Peyer's patch (tissue), 4 donors: ENCODE measurements around the gene ATP5F1A. TPM values are rescaled to one million over a fixed set of nuclear protein-coding genes. Genes with fewer than 3 reads are reported as not detected.
"Not testable (repeated sequence)": the region's sequence is repeated elsewhere in the genome, so short reads cannot be mapped to it uniquely, and the experiment has no call there.

Experiments used
- DNase-seq, 3 donors: peaks; one replicate each; pipeline ENCODE4 v3.0.0-alpha.2; 2017 to 2019
- H3K27ac ChIP-seq, 4 donors: fragments of 200-600 bp; sonication (generic); one replicate each; pipeline ENCODE4 v1.5.1; 2016 to 2019
- H3K27me3 ChIP-seq, 2 donors: fragments of 200-600 bp; sonication (generic); one replicate each; pipeline ENCODE4 v1.5.1; 2019
- H3K36me3 ChIP-seq, 3 donors: fragments of 200-600 bp; sonication (generic); one replicate each; pipeline ENCODE4 v1.5.1; 2016 to 2019
- H3K4me1 ChIP-seq, 4 donors: fragments of 200-600 bp; sonication (generic); one replicate each; pipeline ENCODE4 v1.5.1; 2016 to 2019
- H3K4me3 ChIP-seq, 4 donors: fragments of 200-600 bp; sonication (generic); 1 replicate in 3 of 4; 2 replicates in 1 of 4; pipeline ENCODE4 v1.5.1; 2016 to 2019; ENCODE audit warnings: mild to moderate bottlenecking in 1 of 4
- H3K9me3 ChIP-seq, 4 donors: fragments of 200-600 bp; sonication (generic); one replicate each; pipeline ENCODE4 v1.5.1; 2016 to 2019; ENCODE audit warnings: mild to moderate bottlenecking in 1 of 4
- CTCF ChIP-seq, 6 experiments: fragments of 450-650 bp in 4 of 6; fragments of 200-600 bp in 2 of 6; sonication (generic) in 1 of 6; IDR thresholded peaks; one replicate each; pipeline ENCODE4 v1.5.1; 2017 to 2019; ENCODE audit warnings: antibody characterized with exemption in 6 of 6, mild to moderate bottlenecking in 3 of 6, moderate library complexity in 1 of 6
- POLR2A ChIP-seq, 2 donors: fragments of 450-650 bp; IDR thresholded peaks; one replicate each; pipeline ENCODE4 v1.5.1; 2017; ENCODE audit warnings: antibody characterized with exemption in 2 of 2, mild to moderate bottlenecking in 2 of 2, moderate library complexity in 2 of 2
- total RNA-seq, 4 donors: library from RNA; depleted of rRNA; stranded (reverse); fragments of >200 nt; gene quantifications; one replicate each; pipeline ENCODE4 v1.1.0, GENCODE V29; 2016

The ATP5F1A gene
- total RNA-seq, 4 donors from 2014 or later = 295 to 667 (median 443) TPM

GRCh38 chr18:46130061-46130460, 32.0 kb upstream of the ATP5F1A start:
- Histone ChIP-seq H3K27me3 (no peaks in the 10 kb centered on the region), H3K27ac (no peak overlapping the region), H3K4me1 (no peaks in the 10 kb centered on the region), H3K36me3 (peaks cover 0 to 29% (median 0%) of the 10 kb centered on the region in 3 donors), H3K4me3 (no peak overlapping the region), H3K9me3 (no peaks in the 10 kb centered on the region)
- TF ChIP-seq CTCF (IDR thresholded peaks at IDR 0.05) = no peak
- TF ChIP-seq POLR2A (IDR thresholded peaks at IDR 0.05) = no peak
- DNase-seq = no peak

GRCh38 chr18:46126625-46127024, 28.5 kb upstream of the ATP5F1A start:
- not testable (repeated sequence) for DNase-seq, H3K9me3 ChIP-seq, H3K27me3 ChIP-seq, H3K27ac ChIP-seq, H3K4me1 ChIP-seq, H3K4me3 ChIP-seq
- H3K36me3 ChIP-seq = peaks cover 0 to 63% (median 0%) of the 10 kb centered on the region in 3 donors

DNA sequence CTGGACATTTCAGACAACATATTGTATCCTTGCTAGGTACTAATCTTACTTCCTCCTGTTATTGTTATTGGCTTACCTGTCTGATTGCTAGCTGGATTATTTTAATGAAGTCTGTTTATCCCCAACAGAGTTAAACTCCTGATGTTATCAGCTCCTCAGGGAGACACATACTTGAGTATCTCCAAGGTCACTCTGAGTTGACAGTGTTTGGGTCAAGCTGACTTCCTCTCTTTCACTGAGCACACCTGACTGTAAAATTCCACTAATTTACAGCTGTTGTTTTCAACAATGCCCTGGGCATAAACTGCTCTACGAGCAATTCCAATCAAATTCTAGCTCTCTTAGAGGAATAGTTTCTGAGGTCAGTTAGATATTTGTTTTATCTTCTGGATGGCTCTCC, 15.7 kb upstream of the ATP5F1A start:
- Histone ChIP-seq H3K36me3 (peaks cover 0 to 24% (median 0%) of the 10 kb centered on the region in 3 donors), H3K4me1 (no peaks in the 10 kb centered on the region), H3K27me3 (no peaks in the 10 kb centered on the region), H3K27ac (no peak overlapping the region), H3K9me3 (no peaks in the 10 kb centered on the region), H3K4me3 (no peak overlapping the region)
- no peak for DNase-seq
- TF ChIP-seq CTCF (IDR thresholded peaks at IDR 0.05) (no peak), POLR2A (IDR thresholded peaks at IDR 0.05) (no peak)

DNA sequence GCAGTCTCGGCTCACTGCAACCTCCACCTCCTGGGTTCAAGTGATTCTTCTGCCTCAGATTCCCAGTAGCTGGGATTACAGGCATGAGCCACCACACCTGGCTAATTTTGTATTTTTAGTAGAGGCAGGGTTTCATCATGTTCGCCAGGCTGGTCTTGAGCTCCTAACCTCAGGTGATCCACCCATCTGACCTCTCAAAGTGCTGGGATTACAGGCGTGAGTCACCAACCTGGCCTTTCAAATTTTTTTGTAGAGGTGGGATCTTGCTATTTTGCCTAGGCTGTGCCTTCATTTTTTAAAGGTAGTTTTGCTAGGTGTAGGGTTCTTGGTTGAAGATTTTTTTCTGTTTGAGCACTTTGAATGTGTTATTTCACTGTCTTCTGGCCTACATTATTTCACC, 12.3 kb upstream of the ATP5F1A start:
- H3K9me3 ChIP-seq = no peaks in the 10 kb centered on the region
- H3K27ac ChIP-seq = no peak overlapping the region
- TF ChIP-seq CTCF (IDR thresholded peaks at IDR 0.05) = no peak
- no peak for TF ChIP-seq POLR2A (IDR thresholded peaks at IDR 0.05)
- no peak for DNase-seq
- peaks cover 0 to 24% (median 0%) of the 10 kb centered on the region in 3 donors for H3K36me3 ChIP-seq
- H3K27me3 ChIP-seq = no peaks in the 10 kb centered on the region
- peaks cover 0 to 4% (median 0%) of the 10 kb centered on the region in 4 donors for H3K4me1 ChIP-seq
- no peak overlapping the region for H3K4me3 ChIP-seq

GRCh38 chr18:46109386-46109785, 11.3 kb upstream of the ATP5F1A start:
- Histone ChIP-seq H3K4me3 (no peak overlapping the region), H3K27me3 (no peaks in the 10 kb centered on the region), H3K36me3 (peaks cover 0 to 16% (median 0%) of the 10 kb centered on the region in 3 donors), H3K27ac (no peak overlapping the region), H3K4me1 (peaks cover 0 to 9% (median 3%) of the 10 kb centered on the region in 4 donors), H3K9me3 (no peaks in the 10 kb centered on the region)
- no peak for TF ChIP-seq CTCF (IDR thresholded peaks at IDR 0.05)
- no peak for TF ChIP-seq POLR2A (IDR thresholded peaks at IDR 0.05)
- no peak for DNase-seq

- TF ChIP-seq CTCF (IDR thresholded peaks at IDR 0.05) = peak in 1 of 6 experiments; percentile 15
- peak; percentile 46 to 58 for TF ChIP-seq POLR2A (IDR thresholded peaks at IDR 0.05)
- Histone ChIP-seq H3K4me1 (peaks cover 0 to 9% (median 3%) of the 10 kb centered on the region in 4 donors), H3K27me3 (no peaks in the 10 kb centered on the region), H3K4me3 (peak within 1 kb of the TSS; percentile 76 to 81 (median 78)), H3K9me3 (no peaks in the 10 kb centered on the region), H3K27ac (peak within 1 kb of the TSS; percentile 72 to 87 (median 78)), H3K36me3 (peaks cover 0 to 4% (median 0%) of the 10 kb centered on the region in 3 donors)
- DNase-seq = peak; percentile 89 to 96 (median 95)
Measured at GRCh38 chr18:46104128-46104911, 6.2 kb upstream of the ATP5F1A start, which contains the start of gene HAUS1. HAUS1 (plus strand) TSS chr18:46104385; CDS start chr18:46104412, 27 bp downstream.
